GM13977 (cell line): ENCODE measurements around the gene PDRG1.

Experiments used
- DNase-seq: peaks from one replicate; pipeline ENCODE4 v3.0.0; 2012; ENCODE audit warnings: low spot score
- in situ Hi-C: fragments of 300-500 bp; cut with MboI; formaldehyde crosslinking; loops from one replicate; pipeline ENCODE4 v1.12.0; 2022; ENCODE audit warnings: low sequenced_read_pairs, low pct_unique_long_range_greater_than_20kb, mixed read lengths, inconsistent platforms; ENCODE audit not compliant: unreplicated experiment
- TF ChIP-seq, protein P1 (sequence below): IDR thresholded peaks from 2 replicates; pipeline ENCODE4 v1.5.1; 2012; ENCODE audit warnings: mild to moderate bottlenecking, control low read depth; ENCODE audit not compliant: insufficient read depth; ENCODE audit errors: extremely low read depth, missing control alignments

PDRG1 gene

DNA sequence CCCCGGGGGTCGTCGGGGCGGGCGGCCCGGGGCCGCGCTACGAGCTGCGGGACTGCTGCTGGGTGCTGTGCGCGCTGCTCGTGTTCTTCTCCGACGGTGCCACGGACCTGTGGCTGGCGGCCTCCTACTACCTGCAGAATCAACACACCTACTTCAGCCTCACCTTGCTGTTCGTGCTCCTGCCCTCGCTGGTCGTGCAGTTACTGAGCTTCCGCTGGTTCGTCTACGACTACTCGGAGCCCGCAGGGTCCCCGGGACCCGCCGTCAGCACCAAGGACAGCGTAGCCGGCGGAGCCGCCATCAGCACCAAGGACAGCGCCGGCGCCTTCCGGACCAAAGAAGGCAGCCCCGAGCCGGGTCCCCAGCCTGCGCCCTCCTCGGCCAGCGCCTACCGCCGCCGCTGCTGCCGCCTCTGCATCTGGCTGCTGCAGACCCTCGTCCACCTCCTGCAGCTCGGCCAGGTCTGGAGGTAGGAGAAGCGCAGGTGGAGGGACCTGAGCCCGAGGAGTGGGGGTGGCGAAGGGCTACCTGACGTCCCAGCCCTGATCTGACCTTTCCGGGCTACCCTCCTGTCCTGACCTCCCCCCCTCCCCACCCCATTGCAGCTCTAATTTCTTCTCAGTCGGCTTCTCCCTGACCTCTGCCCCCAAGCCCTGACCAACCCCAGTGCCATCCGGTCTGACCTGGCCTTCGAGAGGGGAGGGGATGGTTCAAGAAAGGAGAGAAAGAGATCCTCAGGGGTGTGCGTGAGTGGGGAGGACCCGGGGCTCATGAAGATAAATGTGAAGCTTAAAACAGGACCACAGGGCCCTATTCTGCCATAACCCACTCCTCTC lies 16.7 kb upstream of the PDRG1 start:
- peak; percentile 96 for DNase-seq
- in situ Hi-C loops = no loop called here
- TF ChIP-seq, protein P1, sequence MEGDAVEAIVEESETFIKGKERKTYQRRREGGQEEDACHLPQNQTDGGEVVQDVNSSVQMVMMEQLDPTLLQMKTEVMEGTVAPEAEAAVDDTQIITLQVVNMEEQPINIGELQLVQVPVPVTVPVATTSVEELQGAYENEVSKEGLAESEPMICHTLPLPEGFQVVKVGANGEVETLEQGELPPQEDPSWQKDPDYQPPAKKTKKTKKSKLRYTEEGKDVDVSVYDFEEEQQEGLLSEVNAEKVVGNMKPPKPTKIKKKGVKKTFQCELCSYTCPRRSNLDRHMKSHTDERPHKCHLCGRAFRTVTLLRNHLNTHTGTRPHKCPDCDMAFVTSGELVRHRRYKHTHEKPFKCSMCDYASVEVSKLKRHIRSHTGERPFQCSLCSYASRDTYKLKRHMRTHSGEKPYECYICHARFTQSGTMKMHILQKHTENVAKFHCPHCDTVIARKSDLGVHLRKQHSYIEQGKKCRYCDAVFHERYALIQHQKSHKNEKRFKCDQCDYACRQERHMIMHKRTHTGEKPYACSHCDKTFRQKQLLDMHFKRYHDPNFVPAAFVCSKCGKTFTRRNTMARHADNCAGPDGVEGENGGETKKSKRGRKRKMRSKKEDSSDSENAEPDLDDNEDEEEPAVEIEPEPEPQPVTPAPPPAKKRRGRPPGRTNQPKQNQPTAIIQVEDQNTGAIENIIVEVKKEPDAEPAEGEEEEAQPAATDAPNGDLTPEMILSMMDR = no peak

DNA sequence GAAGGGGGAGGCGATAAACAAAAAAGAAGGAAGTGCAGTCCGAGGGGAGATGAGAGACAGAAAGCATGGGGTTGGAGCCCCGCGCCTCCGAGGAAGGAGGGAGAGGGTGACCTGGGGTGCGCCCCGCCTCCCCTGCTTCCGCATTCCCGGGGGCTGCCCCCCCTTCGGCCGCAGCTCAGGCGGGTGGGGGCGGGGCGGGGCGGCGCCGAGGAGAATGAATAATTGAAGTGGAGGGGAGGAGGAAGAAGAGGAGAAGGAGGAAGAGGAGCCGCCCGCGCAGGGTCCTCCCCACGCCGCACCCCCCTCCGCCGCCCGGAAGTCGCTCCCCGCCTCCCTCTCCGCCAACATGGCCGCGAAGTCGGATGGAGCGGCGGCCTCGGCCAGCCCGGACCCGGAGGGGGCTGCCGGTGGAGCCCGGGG lies 16.0 kb upstream of the PDRG1 start, which contains the start of gene XKR7:
Gene XKR7, plus strand, starts transcription at position 322 of the 420 bp plus-strand sequence. Its CDS starts 25 bp downstream, at position 347.
- in situ Hi-C loops = no loop called here
- TF ChIP-seq, protein P1 = no peak
- no peak for DNase-seq

DNA sequence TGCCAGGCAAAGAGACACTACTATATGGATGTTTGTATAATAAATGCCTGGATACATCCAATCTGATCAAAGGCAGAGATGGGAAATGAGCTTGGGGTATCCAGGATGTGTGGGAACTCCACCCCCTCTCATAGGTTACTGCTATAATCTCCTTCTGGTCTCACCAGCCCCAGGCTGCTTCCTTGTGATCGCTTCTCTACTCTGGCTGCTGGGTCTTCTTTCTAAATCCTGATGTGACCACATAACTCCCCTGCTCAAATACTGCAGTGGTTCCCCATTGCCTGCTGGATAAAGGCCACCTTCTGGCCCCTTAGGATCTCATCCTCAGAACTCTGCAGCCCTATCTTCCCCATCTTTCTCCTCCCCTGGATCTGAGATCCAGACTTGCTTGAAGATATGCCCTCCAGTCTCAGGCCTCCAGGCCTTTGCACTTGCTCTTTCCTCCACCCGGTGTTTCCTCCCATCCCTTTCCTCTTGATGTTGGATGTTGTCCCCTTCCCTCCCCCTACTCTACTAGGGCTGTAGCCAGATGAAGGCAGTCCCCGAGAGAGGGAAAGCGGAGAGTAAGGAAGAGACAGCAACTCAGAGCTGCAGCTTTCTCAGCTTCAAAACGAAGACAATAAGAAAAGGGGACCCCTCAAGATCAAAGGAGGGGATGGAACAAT lies 15.3 kb upstream of the PDRG1 start:
- no peak for DNase-seq
- in situ Hi-C loops = no loop called here
- TF ChIP-seq, protein P1 = no peak

DNA sequence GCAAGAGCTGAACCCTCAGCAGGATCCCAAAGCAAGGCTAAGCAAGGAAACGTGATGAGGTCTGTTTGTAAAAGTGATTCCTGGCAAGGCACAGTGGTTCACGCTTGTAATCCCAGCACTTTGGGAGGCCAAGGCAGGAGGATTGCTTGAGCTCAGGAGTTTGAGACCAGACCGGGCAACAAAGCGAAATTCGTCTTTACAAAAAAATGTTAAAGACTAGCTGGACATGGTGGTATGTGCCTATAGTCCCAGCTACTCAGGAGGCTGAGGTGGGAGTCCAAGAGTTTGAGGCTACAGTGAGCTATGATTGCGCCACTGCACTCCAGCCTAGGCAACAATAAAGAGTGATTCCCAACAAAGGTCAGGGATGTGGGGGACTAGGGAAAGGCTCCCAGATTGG lies 12.0 kb upstream of the PDRG1 start:
- TF ChIP-seq, protein P1 = no peak
- no peak for DNase-seq
- in situ Hi-C loops = no loop called here

GRCh38 chr20:31962761-31963160 lies 10.9 kb upstream of the PDRG1 start:
- in situ Hi-C loops = no loop called here
- TF ChIP-seq, protein P1 = no peak
- no peak for DNase-seq

DNA sequence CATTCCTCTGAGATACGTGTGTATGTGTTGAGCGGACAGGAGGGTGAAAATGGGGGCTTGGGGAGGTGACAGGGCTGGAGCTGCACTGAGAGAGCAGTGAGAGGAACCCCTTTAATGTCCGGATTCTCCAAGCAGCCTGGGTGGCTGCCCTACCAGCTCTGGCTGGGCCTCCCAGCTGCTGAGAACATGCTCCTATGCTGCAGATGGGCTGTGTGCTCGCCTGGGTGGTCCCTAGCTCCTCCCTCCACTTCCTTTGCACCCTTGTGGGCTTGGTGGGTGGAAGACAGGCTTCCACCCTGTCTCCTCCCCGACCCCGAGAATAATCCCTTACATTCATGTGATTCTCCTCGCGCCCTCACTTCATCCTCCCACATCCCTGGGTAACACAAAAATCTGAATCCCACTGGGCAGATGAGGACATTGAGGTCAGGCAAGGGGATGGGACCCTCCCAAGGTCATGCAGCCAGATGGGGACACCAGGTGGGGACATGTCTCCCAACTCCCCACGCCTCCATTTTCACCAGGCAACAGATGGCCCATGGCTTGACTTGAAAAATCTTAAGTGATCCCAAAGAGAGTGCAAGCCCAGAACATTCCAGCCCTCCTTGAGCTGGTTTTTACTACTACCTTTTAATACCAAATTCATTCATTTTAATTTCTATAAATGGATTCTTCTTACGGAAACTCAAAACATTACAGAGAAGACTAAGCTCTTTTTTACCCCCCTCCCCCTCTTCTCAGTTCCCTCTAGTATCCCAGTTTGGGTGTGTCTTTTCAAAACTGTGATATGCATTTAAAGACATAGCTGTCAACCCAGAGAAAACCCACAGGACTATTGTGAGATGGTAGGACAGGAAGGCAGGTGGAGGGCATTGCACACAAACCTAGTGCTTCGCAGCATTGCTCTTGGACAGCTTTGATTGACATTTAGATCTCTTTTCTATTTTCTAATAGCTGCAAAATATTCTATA lies 5.0 kb upstream of the PDRG1 start:
- TF ChIP-seq, protein P1 = no peak
- in situ Hi-C loops = no loop called here
- DNase-seq = no peak
